Stimulated activated CD4-positive, alpha-beta T cell treated with anti-CD3 and anti-CD28 coated beads, Interleukin-12 subunit alpha, Interleukin-12 subunit beta, amount 100 ng/mL, for 48 hours (primary cell): ENCODE measurements around the gene MLN.
"Not testable (repeated sequence)": the region's sequence is repeated elsewhere in the genome, so short reads cannot be mapped to it uniquely, and the experiment has no call there.

Experiments used
- DNase-seq, 3 donors: peaks; one replicate each; pipeline ENCODE4 v3.0.0-alpha.2; 2020; ENCODE audit warnings: low read depth in 2 of 3, low spot score in 1 of 3

MLN gene

DNA sequence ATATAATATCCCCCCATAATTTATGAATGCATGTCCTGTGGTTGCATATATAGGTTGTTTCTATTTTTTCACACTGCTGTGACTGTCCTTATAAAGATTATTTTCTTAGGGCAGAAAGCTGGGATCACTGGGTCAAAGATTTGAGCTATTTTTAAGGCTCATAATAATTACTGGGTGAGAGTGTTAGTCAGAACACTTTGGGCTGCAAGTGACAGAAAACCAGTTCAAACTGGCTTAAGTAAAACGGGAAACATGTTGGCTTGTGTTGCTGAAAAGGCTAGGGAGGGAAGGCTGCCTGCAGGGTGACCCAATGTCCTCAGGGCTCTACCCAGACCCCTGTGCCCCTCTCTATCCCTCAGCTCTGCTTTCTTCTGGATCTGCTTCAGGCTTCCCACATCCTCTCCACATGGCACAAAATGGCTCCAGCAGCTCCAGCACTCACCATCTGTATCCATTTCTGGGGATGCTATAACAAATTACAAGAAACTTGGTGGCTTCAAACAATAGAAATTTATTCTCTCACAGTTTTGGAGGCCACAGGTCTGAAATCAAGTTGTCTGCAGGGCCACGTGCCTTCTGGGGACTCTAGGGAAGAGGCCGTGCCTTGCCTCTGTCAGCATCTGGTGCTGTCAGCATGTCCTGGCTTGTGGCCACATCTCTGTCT, 33.1 kb upstream of the MLN start:
- no peak for DNase-seq

DNA sequence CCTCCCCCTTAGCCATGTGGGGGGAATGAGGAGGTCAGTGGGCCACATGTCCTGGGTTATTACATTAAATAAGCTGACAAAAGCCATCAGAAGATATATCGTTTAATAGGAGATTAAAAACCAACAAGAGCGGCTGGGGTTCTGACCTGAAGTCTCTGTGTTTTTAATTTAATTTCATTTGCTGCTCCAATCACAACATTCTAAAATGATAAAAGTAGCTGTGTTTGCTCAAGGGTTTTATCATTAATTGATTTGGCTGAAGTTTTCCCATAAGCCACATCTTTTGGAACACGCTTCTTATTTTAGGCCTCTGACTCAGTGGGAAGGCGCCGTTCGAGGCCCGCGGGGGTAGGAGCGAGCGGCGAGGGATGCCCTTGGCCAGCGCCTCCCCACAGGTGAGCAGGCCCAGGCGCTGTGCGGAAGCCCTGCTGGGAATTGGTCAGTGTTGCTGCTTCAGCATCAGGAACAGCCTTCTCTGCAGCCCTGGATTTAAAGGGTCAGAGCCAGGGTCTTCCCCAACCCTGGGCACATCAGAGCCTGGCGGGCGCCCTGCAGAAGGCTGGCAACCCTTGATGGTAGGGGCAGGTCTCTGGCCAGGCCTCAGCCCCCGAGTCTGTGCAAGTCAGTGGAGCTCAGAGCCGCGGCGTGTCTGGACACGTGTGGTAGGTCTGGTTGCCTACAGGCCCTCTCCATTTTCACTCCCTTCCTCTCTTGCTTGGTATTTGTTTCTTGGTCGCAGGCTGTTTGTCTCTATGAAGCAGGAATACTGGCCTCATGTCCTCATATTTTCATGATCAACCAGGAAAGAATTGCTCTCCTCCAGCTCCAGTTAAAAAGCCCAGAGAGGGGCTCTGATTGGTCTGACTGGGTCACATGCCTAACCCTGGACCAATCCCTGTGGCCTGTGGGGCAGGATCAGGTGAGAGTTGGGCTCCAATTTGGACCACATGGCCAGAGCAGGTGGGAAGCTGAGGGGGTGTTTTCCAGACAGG, 30.9 kb upstream of the MLN start:
- no peak for DNase-seq

DNA sequence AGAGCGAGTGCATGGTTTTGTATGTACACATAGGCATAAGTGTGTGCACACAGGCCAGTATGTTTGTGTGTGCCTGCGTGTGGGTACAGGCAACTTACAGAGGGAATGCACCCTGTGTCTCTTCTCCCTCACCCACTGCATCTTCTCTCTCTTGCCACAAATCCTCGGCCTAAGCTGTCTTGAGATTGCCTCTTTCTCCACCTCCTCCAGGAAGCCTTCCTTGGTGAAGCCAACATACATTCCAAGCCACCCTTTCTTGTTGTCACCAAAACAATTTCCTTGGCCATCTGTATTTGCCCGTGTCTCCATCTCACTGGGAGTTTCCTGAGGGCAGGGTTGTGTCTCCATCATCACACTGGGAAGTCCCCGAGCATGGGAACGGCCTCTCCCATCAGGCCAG, 29.8 kb upstream of the MLN start:
- no peak for DNase-seq

DNA sequence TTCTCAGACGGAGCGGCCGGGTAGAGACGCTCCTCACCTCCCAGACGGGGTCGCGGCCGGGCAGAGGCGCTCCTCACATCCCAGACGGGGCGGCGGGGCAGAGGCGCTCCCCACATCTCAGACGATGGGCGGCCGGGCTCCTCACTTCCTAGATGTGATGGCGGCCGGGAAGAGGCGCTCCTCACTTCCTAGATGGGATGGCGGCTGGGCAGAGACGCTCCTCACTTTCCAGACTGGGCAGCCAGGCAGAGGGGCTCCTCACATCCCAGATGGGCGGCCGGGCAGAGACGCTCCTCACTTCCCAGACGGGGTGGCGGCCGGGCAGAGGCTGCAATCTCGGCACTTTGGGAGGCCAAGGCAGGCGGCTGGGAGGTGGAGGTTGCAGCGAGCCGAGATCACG, 29.0 kb upstream of the MLN start:
- not testable (repeated sequence) for DNase-seq

DNA sequence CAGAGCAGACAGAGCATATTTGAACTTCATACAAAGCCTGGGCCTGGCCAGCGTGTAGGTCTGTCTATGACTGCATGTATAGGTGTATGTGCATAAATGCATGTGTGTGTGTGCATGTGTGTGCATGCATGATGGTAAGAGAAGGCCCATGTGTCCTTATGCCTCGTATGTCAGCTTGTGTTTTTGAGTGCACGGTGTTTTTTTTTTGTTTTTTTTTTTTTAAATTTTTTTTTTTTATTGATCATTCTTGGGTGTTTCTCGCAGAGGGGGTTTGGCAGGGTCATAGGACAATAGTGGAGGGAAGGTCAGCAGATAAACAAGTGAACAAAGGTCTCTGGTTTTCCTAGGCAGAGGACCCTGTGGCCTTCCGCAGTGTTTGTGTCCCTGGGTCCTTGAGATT, 27.9 kb upstream of the MLN start:
- DNase-seq, result not testable (repeated sequence)

DNA sequence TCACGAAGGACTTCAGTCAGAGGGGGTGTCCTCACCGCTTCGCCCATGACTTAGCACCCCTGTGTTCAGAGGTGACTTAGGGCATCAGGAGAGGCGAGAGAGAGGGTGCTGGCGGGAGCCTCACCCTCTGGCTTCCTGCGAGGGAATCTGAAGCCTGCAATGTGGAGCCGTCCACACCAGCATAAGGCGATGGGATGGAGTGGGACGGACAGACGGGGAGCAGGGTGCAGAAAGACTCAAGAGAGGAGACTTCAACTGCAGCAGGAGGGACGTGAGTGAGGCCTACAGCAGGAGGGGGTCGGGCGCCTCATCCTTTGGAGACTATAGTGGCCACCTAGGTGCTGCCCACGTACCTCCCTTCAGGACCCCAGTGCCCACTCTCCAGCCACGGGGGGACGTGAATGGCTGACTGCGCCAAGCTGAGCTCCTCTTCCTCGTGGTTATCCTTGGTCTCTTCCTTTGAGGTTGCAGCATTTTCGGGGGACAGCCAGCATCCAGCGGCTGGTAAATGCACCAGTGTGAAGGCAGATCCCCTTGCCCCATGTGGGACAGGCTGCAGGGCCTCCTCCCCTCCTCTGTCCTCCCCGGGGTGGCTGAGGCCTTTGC, 26.9 kb upstream of the MLN start:
- no peak for DNase-seq

DNA sequence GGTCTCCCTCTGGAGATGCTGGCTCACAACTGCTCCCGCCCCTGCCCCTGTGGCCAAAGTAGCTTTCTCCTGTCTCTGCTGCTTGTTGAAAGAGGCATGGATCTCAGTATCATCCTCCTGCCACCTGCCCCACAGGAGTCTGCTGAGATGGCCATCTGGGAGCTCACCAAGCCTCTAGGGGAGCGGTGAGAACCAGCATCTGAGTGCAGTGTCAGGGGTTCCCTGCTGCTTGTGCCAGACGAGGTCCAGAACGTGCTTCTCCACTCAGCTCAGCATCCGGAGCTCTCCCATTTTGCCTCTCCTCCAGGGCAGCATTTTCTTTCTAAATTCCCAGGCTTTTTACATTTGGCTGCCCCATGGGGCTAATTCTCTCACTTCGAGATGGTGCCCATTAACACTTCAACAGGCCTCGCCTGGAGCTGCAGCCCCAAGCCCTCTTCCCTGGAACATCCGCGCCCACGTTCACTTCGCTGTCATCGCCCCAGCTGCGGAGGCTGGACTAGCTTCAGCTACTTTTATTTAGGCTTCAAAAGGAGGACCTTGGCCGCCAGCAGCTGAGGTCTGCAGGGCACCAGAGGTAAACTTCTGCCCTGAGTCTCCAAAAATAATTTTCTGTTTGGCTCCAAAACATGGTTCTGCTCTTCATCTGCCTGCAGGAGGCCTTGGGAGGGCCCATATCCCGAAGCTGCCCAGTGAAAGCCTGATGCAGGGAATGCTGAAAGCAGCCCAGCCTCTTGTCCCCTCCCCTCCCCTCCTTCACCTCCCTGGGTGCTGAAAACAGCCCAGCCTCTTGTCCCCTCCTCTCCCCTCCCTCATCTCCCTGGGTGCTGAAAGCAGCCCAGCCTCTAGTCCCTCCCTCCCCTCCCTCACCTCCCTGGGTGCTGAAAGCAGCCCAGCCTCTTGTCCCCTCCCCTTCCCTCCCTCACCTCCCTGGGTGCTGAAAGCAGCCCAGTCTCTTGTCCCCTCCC, 25.2 kb upstream of the MLN start:
- DNase-seq, result no peak

DNA sequence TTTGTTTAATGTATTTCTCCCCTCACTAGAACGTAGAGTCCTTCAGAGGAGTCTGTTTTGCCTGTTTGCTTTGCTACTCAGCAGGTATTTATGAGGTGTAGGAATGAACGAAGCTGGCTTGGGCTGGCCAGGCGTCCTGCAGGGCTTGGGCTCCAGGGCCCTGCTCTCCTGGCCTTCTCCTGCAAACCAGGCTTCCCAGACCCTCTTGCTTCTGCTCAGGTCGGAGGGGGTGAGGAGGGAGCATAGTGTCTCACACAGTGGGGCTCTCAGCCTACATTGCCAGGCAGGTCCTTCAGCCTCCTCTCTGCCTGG, 24.6 kb upstream of the MLN start:
- no peak for DNase-seq

DNA sequence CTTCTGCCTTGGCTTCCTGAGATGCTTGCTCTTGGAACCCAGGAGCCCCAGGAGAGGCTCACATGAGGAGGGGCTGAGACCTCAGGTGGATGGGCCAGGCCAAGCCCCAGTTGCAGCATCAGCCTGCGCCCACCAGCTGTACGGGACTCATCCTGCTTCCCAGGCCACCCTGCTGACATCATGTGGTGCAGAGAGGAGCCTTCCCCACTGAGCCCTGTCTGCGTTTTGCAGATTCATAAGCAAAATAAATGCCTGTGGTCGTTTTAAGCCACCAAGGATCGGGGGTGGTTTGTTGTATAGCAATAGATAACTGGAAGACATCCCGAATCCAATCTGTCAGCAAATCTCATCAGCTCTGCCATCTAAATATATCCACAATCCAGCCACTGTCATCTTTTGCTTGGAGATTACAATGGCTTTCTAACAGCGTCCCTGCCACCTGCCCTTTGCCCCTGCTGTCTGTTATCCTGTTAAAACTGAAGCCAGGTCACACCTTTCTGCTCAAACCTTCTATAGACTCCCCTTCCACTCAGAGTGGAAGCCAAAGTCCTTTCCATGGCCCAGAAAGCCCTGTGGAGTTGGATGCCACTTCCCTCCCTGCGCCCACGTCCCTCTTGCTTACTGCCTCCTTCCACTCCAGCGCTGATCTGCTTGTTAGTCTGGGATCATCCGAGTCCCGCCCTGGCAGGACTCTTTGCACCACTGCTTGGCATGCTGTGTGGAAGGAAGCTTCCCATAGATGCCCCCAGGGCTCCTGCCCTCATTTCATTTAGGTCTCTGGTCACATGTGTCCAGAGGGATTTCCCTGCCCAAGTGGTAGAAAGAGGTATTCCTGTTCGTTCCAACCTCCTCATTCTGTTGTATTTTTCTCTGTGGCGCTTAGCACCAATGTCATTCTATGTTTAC, 24.0 kb upstream of the MLN start:
- no peak for DNase-seq

DNA sequence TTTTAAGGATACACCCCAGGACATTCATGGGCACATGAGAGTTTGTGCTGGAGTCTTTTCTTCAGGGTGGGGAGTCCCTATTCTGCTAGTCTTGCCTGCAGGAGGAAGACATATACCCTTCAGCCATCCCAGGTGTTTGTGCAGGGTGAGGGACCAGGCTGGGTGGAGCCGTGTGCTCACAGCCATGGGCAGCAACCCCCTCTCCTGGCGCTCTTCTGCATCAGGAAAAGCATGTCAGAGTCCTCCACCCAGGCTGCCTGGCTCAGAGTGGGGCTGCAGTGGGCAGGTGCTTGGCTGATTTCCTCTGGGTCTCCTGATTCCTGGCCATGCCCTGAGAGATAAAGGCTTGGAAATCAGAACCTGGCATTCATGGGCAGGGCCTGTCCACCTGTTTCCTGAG, 22.7 kb upstream of the MLN start:
- no peak for DNase-seq

DNA sequence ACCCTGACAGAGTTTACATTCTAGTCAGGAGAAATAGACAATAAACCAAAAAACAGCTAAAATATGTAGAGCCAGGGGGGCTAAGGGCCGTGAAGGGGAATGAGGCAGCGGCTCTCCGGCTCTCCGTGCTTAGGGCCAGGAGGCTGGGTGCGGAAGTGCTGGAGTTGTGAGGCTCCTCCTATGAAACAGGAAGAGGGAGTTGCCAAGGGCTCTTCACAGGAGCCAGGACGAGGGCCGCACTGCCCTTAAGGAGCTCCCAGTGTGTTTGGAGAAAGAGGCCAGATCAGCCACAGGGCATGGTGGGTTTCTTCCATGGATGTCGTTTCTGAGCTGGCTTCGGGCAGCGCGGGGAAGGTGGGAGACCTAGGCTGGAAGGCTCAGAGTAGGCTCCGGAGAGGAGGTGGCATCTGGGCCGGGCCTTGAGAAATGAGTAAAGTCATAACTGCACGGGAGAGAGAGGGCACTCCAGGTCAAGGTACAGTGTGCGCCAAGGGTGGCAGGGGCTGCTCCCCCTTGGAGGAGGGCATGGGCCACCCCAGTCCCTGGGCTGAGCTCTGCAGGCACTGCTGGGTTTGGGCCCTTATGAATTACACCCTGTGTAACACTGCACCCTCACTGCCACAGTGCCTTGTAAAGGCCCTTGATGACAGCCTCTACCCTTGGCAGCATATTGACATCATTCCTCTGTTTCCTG, 20.8 kb upstream of the MLN start:
- no peak for DNase-seq

DNA sequence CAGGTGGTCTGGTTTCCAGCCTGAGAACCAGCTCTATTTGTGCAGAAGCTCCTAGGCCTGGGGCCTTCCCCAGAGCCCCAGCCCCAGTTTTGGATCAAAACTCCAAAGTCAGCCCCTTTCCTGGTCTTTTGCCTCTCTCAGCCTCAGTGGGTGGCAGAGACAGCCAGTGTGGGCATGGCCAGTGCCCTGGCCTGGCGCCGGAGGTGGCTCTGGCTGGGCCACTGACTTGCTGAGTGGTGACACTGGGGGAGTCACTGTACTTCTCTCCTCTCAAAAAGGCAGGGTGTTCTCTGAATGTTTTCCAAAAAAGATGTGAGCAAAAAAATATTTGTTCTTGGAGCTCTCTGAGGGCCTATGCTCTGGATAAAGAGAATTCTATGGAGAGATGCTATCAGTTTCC, 20.0 kb upstream of the MLN start:
- no peak for DNase-seq

DNA sequence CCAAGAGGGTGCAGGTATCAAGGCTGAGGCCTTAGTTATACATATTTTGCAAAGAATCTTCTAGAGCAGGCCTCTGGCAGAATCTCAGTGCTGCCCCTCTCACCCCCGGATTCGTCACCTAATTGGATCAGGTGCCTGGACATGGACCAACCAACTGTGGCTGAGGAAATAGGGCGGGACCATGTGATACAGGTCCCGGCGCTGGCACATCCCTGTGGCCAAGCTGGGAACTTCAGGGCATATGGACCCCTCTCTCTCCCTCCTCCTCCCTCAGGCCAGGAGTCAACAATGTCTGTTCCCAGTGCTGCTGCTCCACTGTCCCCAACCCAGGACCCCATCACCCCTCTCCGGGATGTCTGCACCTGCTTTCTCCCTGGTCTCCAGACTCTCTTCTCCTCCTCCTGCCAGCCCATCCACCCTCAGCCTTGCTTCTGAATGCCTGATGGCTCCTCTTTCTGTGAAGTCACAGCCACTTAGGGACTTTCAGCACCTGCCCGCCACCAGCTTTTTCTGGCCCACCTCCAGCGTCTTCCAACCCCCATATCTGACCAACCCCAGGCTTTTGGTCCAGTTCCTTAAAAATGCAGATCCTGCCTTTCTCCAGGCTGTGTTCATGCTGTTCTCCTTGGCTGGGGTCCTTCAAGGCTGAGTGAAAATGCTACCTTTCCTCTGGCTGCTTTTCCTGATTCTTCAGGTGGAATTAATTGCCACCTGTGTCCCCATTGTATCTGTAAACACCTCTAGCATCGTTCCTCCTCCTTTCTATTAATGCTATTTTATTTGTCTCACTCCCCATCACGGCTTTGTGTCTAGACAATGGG, 19.0 kb upstream of the MLN start:
- DNase-seq, result no peak

DNA sequence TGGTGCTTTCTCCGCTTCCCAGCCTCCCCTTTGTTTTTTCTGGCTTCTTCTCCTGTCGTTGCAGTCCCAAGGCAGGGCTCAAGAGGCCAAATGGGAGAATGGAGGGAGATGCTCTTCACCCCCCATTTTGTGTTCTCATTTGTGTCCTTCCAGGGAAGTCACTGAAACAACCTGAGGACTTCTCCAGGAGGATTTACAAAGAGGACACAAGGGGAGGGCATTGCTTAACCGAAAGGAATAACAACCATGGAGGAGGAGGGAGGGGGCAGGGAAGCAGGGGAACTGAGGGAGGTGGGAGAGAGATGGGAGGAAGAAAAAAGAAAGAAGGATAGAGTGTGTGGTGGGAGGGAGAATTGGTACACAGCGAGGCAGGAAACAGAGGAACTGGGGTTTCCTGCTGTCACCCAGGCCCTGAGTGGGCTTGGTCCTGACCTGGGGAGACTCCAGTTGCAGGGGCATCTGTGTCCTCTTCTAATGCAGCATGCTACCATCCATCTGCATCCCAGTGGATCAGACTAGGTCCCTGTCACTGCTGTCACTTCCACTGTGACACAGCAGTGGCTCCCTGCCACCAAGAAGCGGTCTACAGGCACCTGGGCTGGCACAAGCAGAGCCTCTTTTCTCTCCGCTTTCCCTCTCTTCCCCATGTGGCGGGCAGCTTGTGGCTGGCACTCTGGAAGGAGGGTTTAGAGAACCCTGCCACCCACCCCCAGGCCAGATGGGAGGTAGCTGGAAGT, 17.1 kb upstream of the MLN start:
- no peak for DNase-seq

DNA sequence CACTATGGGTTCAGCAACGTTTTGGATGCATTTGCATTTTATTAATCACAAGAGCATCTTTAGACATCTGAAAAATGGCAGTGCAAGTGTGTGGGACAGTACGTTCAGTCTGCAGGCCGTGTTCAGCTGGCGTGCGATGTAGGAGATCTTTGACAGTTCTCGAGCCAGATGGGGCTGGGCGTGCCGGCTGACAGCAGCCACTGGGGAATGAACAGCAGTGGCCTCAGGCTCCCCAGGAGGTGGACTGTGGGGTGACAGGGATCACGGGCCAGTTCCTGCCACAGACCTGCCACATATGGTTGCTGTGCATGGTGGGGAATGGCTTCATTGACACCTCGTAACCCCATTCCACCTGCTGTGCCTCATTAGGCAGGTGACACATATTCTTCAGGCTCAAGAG, 16.4 kb upstream of the MLN start:
- DNase-seq, result no peak

DNA sequence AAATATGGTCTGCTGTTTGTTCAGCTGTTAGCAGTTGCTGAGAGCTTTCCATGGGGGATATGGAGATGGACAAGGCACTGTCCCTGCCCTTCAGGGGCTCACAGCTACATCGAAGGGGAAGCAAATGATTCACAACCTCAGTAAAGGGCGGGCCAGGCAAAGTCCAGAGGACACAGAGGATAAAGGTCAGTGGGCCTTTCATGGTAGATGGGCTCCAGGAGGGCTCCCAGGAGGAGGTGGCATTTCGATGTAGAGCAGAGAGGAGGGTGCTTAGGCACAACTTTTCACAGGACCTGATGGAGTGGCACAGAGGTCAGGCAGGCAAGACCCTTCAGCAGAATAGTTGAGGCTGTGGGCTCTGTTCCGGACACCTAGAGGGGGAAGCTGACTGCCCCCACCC, 15.2 kb upstream of the MLN start:
- DNase-seq, result no peak

DNA sequence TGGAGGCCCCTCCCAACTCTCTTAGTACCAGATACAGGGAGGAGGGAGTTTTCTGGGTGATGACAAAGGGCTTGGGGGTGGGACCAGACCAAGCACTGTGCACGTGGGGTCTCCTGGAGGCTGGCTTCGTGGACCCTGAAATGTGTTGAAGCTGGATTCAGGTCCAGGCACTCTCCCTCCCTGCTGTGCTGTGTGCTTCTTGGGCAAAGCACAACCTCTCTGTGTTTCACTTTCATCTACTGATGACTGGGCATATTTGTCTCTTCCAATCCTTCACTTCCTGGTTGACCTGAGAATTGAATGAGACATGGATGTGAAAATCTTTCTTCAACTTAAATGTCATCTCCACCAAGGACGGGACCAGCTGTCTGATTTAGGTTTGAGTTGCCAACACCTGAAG, 14.5 kb upstream of the MLN start:
- no peak for DNase-seq

DNA sequence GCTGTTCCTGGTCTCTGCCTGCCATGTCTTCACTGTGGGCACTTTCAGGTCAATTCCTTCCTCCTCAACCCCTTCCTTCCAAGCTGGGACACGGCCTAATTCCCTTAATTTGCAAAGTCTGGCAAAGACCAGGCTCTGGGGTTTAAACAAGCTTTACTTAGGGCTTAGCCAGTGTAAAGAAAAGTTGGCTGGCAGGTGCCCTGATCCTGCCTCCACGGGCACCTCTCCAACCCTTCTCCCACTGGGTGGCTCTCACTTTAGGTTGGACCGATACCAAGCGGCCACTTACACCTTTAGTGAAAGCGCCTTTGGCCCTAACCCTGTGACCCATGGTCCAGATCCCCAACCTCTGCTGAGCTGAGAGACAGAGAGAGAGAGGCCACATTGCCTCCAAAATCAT, 13.7 kb upstream of the MLN start:
- DNase-seq, result no peak
